Measurements from ENCODE around the gene TMCC1.
A peak's percentile ranks its signal among the peaks of the same experiment; 100 is the strongest.
"Not testable (repeated sequence)": the region's sequence is repeated elsewhere in the genome, so short reads cannot be mapped to it uniquely, and the experiment has no call there.

TMCC1 gene

DNA sequence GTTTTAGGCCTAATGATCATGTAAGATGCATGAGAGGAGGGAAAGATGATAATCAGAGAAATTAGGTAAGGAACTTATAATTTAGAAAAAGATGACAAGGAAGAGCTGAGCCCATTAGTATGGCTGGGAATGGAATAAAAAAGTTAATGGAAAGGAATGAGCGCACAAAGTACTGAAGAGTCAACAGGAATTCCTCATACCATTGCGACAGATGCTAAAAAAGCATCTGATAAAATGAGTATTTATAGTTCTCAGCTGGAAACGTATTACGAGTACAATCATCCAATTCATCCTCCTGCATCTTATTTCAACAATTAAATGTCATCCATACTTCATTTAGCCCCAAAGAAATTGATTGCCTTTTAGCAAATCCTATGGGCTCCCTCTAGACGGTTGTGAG lies 58.9 kb downstream of the TMCC1 start:
- DNase-seq = no peak

GRCh38 chr3:129831942-129832341 lies 61.6 kb downstream of the TMCC1 start:
- DNase-seq = not testable (repeated sequence)

DNA sequence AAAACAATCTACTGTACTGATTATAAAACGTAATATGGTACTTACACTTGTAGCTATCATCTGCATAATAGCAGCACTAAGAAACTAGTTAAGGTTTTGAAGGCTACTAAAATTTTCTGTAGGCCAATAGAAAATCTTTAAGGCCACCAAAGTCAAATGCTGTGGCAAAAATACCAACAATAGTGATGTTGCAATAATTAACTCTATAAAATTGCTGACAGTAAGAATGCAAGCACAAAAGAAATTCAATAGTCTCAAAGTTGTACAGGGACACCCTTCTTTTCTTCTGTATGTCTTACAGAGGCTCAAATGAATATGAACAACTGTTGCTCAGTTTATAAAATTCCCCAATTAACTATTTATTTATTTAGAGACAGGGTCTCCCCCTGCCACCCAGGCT lies 62.0 kb downstream of the TMCC1 start:
- no peak for DNase-seq

GRCh38 chr3:129829640-129830039 lies 63.9 kb downstream of the TMCC1 start:
- DNase-seq = no peak

DNA sequence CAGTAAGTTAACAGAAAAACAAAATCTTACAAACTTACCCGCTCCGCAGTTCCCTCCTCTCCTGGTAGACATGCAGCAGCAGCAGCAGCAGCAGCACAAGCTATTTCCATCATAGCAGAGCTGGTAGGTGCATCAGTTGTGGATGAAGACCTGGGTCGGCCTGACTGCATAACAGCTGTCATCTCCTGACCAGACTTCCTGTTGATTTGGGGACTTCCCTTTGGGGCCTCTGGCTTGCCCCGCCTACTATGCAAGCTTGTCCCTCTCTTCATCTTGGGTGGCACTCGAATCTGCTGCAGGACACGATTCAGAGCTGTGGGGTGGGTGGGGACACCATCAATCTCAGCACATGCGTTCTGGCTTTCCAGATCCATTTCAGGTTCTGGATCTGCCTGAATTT lies 65.7 kb downstream of the TMCC1 start:
- DNase-seq = no peak

- no peak for DNase-seq
These were observed 68.5 kb downstream of the TMCC1 start for GRCh38 chr3:129824926-129825541.

- no peak for DNase-seq
These were observed 70.8 kb downstream of the TMCC1 start for GRCh38 chr3:129822679-129823078.

DNA sequence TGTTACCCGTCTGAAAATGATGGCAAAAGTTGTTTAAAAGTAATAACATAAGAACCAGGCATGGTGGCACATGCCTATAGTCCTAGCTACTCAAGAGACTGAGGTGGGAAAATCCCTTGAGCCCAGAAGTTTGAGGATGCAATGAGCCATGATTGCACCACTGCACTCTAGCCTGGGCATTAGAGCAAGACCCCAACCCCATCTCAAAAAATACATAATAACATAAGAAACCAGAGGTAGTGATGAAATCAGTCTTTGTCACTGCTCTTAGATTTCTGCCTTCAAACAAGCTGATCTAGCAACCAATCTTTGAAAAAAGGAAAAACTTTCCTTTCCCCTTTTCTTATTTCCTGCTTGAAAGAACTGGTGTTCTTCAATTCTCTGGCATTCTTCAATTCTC lies 71.3 kb downstream of the TMCC1 start:
- DNase-seq = no peak

- no peak for DNase-seq
These were observed 72.9 kb downstream of the TMCC1 start for GRCh38 chr3:129820587-129820986.

- DNase-seq = no peak
These were observed 80.9 kb downstream of the TMCC1 start for GRCh38 chr3:129812589-129812988.

DNA sequence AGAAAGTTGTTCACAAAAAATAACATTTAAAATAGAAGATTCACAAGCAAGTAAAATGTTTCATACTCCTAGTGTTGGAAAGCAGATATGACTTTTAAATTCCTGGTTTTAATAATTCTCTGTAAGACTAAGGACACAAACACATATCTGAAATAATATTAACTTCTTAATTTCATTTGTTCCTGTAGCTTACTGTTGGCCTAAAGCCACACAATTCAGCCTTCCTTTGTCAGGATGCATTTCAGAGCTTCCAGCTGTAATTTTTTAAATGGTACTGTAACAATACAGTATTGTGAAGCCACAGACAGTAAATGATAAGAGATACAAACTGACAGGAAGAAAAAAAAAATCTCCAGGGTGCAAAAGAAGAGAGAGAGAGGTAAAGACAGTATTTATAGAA lies 84.2 kb downstream of the TMCC1 start:
- DNase-seq = no peak

- DNase-seq = no peak
These were observed 97.4 kb downstream of the TMCC1 start for GRCh38 chr3:129796146-129796545.

- no peak for DNase-seq
These were observed 98.1 kb downstream of the TMCC1 start for GRCh38 chr3:129795186-129796010.

DNA sequence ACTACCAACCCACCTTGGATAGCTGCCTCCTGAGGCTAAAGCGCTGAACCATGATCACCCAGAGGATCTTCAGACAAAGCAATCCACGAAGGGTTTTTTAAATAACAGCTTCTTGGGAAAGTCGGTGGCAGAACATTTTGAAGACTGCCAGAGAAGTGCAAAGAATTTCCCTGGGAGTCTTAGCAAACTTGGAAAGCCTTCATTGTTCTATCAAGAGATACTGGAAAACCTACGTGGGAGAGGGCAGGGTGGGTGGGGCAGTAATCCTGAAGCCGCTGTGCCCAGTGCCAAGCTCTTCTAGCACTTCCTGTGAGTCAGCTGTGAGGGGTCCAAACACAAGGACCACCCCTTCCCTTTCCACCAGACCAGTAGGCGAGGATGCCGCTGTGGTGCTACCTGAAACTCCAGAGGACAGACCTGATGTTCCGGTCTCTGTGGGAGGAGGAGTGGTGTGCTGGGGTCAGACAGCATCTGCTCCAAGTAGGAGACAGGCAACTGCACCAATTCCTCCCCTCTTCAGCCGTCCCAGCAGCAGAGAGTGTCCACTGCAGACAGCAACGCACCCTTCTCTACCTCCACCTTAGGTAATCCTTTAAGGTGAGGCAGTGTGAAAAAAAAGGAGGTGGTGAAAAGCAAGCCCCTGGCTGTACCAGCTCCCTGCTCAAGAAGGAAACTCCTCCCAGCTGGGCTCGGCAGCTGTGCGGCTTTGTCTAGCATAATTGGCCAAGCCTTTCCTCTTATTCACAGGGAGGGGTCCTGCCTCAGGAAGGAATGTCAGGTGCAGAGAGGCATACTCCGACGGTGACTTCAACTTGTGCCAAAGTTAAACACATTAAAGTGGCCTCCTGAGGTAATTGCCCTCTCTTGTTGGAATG lies 99.0 kb downstream of the TMCC1 start:
- DNase-seq = peak; percentile 16

DNA sequence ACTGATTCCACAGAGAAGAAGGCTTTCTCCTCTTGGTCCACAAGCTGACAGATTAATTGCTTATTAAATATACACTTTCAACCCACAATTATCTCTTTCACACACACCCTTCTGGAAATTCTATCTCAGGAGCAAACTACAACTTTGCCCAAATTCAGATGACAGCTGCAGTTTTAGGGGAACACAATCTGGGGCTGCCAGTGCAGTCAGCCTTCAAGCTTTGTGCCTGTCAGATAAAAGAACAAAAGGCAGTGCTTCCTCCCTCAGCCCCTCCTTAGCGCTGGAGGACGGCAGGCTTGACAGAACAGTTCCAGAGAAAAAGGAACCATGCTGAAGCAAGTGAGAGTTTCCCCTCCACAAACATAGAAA lies 99.6 kb downstream of the TMCC1 start:
- no peak for DNase-seq

DNA sequence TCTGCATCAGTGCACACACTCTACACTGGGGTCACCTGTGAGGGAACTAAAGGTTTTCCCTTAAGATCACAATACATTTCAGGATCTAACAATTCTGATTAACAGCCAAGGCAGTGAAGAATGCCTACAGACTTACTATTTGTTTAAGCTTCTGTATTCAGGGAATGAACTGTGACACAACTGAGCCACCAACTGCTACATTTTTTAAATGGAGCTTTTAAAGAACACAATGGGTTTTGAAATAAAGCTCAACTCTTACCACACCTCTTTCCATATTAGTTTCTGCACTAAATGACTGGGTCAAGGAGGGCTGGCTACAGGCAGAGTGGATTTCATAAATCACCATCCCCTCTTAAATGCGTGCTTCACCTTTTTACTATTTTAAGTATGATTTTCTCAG lies 100.2 kb downstream of the TMCC1 start:
- DNase-seq = no peak

GRCh38 chr3:129783470-129783869 lies 110.0 kb downstream of the TMCC1 start:
- no peak for DNase-seq

- DNase-seq = no peak
These were observed 114.6 kb downstream of the TMCC1 start for GRCh38 chr3:129778871-129779270.

DNA sequence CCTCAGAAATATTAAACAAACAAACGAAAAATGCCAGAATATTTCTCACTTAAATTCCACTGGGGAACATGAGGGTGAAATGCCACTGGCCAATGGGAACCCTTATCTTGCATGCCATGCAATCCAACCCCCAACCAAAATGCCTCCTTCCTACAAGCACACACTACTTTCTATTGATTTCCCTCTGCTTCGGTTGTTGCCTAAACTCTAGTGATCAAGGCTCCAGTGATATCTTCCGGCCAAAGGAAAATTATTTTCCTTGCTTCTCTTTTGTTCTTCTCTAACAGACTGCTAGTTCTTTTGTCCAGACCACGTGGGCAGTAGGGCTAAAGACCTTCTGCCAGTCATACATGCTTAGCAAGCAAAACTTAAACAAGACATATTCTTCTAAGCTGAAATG lies 115.7 kb downstream of the TMCC1 start:
- no peak for DNase-seq

DNA sequence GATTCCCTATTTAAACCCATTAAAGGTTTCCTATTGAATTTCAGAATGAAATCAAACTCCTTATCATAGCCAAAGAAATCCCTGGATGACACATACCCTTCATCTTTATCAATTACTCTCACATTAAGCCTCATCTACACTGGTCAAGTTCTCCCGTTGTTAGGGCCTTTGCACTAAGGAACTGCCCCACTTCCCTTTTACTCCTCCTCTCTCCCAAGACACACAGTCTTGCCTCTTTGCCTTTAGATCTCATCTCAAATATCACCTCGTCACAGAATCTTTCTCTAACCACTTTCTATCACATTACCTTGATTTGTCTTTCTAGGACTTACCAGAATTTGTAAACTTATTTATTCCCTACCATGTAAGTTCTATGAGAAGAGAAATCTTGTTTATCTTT lies 117.6 kb downstream of the TMCC1 start:
- no peak for DNase-seq

GRCh38 chr3:129773691-129774663 lies 119.5 kb downstream of the TMCC1 start:
- no peak for DNase-seq

DNA sequence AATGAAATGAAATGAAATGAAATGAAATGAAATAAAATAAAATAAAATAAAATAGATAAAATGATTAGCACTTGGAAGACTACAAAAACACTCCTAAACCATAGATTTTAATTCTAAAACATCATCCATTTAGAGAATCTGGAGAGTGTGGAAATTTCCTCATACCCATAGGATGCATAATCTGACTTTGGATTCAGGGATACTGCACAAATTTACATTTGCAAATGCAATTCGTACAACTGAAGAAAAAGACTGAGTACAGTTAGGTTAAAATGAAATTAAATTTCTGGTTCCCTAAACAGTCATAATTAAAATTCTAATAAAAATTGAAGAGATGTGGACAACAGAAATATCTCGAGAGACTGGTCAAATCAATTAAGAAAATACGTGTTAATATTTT lies 122.9 kb downstream of the TMCC1 start:
- DNase-seq = no peak

- no peak for DNase-seq
These were observed 123.9 kb downstream of the TMCC1 start for GRCh38 chr3:129769616-129770015.
